IMR-90 (cell line): Measurements from ENCODE around the gene STRIP2. TPM values are rescaled to one million over a fixed set of nuclear protein-coding genes. Genes with fewer than 3 reads are reported as not detected.

Source experiments
- ATAC-seq: fragments of 200-7000 bp; cut with Tn5 transposase; 2 replicates; pipeline ENCODE4 v1.9.1; 2020; ENCODE audit warnings: low read depth, mild to moderate bottlenecking, moderate library complexity
- BruUV-seq: library from RNA; stranded (reverse); fragments of 400-500 nt; replicated peaks from 2 replicates; lab custom pipeline; 2021; lab: Mats Ljungman, UMichigan
- CTCF ChIA-PET: fragments of 300-600 bp; formaldehyde crosslinking; extraction: SDS; loops from one replicate; lab custom pipeline; 2021; ENCODE audit warnings: antibody characterized with exemption; lab: Yijun Ruan, JAX
- POLR2A ChIA-PET: fragments of 300-600 bp; sonication (Branson Sonifier 250); formaldehyde crosslinking; loops from one replicate; lab custom pipeline; 2022; ENCODE audit warnings: antibody characterized with exemption; ENCODE audit not compliant: unreplicated experiment; lab: Charles Lee
- DNase-seq: peaks from one replicate; pipeline ENCODE4 v3.0.0; 2013
- H2AFZ ChIP-seq: replicated peaks from 2 replicates; pipeline ENCODE3; 2013; ENCODE audit warnings: low read length, mild to moderate bottlenecking; ENCODE audit not compliant: poor library complexity
- H2AK5ac ChIP-seq: 2 replicates; pipeline ENCODE4 v1.6.1; 2013; ENCODE audit warnings: low read depth, low read length, inconsistent platforms
- H2AK9ac ChIP-seq: replicated peaks from 2 replicates; pipeline ENCODE3; 2013; ENCODE audit warnings: mild to moderate bottlenecking, low read depth, low read length, moderate library complexity; ENCODE audit not compliant: poor library complexity
- H2BK120ac ChIP-seq: 2 replicates; pipeline ENCODE4 v1.6.1; 2013; ENCODE audit warnings: low read depth, low read length, inconsistent platforms
- H2BK15ac ChIP-seq: 3 replicates; pipeline ENCODE4 v1.6.1; 2013; ENCODE audit warnings: low read depth, low read length, inconsistent platforms
- H2BK20ac ChIP-seq: 2 replicates; pipeline ENCODE4 v1.6.1; 2013; ENCODE audit warnings: low read depth, mild to moderate bottlenecking, inconsistent platforms, low read length, moderate library complexity
- H2BK5ac ChIP-seq: 2 replicates; pipeline ENCODE4 v1.6.1; 2013; ENCODE audit warnings: mild to moderate bottlenecking, low read depth, low read length, inconsistent platforms; ENCODE audit not compliant: poor library complexity, severe bottlenecking
- H3K14ac ChIP-seq: replicated peaks from 2 replicates; pipeline ENCODE4 v1.6.1; 2013; ENCODE audit warnings: low read depth, low read length, inconsistent platforms
- H3K18ac ChIP-seq: 2 replicates; pipeline ENCODE4 v1.6.1; 2013; ENCODE audit warnings: low read depth, low read length, control low read depth
- H3K23ac ChIP-seq: 2 replicates; pipeline ENCODE4 v1.6.1; 2013; ENCODE audit warnings: low read depth, low read length, inconsistent platforms
- H3K27ac ChIP-seq: 2 replicates; pipeline ENCODE4 v1.5.1; 2013; ENCODE audit warnings: mild to moderate bottlenecking, control low read depth, low read length; ENCODE audit not compliant: insufficient read depth
- H3K27me3 ChIP-seq: 2 replicates; pipeline ENCODE4 v1.6.1; 2013; ENCODE audit warnings: low read length; ENCODE audit not compliant: control insufficient read depth, insufficient read depth
- H3K36me3 ChIP-seq: 2 replicates; pipeline ENCODE4 v1.6.1; 2013; ENCODE audit warnings: low read length, mixed read lengths; ENCODE audit not compliant: control insufficient read depth, insufficient read depth
- H3K4ac ChIP-seq: 2 replicates; pipeline ENCODE4 v1.6.1; 2013; ENCODE audit warnings: low read depth, low read length, inconsistent platforms
- H3K4me1 ChIP-seq: 2 replicates; pipeline ENCODE4 v1.6.1; 2013; ENCODE audit warnings: low read length, mixed read lengths; ENCODE audit not compliant: control insufficient read depth, insufficient read depth
- H3K4me2 ChIP-seq: 2 replicates; pipeline ENCODE4 v1.6.1; 2013; ENCODE audit warnings: low read depth, mild to moderate bottlenecking, control low read depth, low read length, moderate library complexity
- H3K4me3 ChIP-seq: 2 replicates; pipeline ENCODE4 v1.5.1; 2013; ENCODE audit warnings: low read depth, mild to moderate bottlenecking, control low read depth, low read length, moderate library complexity; ENCODE audit not compliant: insufficient read depth
- H3K56ac ChIP-seq: 2 replicates; pipeline ENCODE4 v1.6.1; 2013; ENCODE audit warnings: low read length, inconsistent platforms; ENCODE audit not compliant: insufficient read depth; ENCODE audit errors: extremely low read depth
- H3K79me1 ChIP-seq, 2 experiments: 2 replicates each; pipeline ENCODE4 v1.6.1; 2013; ENCODE audit warnings: low read length in 2 of 2, inconsistent platforms in 1 of 2, low read depth in 1 of 2
- H3K9ac ChIP-seq: 2 replicates; pipeline ENCODE4 v1.6.1; 2013; ENCODE audit warnings: low read depth, low read length, control low read depth
- H3K9me1 ChIP-seq: 2 replicates; pipeline ENCODE4 v1.6.1; 2013; ENCODE audit warnings: low read length, inconsistent platforms; ENCODE audit not compliant: insufficient read depth
- H3K9me3 ChIP-seq: 2 replicates; pipeline ENCODE4 v1.6.1; 2013; ENCODE audit warnings: low read length; ENCODE audit not compliant: control insufficient read depth, insufficient read depth
- H4K20me1 ChIP-seq: 2 replicates; pipeline ENCODE4 v1.6.1; 2013; ENCODE audit warnings: low read length, inconsistent platforms; ENCODE audit not compliant: insufficient read depth
- H4K5ac ChIP-seq: 2 replicates; pipeline ENCODE4 v1.6.1; 2013; ENCODE audit warnings: mild to moderate bottlenecking, low read depth, low read length, control low read depth
- H4K8ac ChIP-seq, 2 experiments: 2 replicates each; pipeline ENCODE4 v1.6.1; 2013; ENCODE audit warnings: low read depth in 2 of 2, low read length in 2 of 2, control low read depth in 1 of 2, inconsistent platforms in 1 of 2
- H4K91ac ChIP-seq: 2 replicates; pipeline ENCODE4 v1.6.1; 2013; ENCODE audit warnings: low read depth, low read length, inconsistent platforms; ENCODE audit not compliant: insufficient read depth
- BHLHE40 ChIP-seq: fragments of 150-350 bp; IDR thresholded peaks from 2 replicates; pipeline ENCODE4 v1.6.1; 2016; ENCODE audit warnings: mild to moderate bottlenecking, low read depth, low read length
- CEBPB ChIP-seq: IDR thresholded peaks from 2 replicates; pipeline ENCODE4 v1.6.1; 2012; ENCODE audit warnings: low read depth, low read length, improper control_type of control experiment
- CHD1 ChIP-seq: IDR thresholded peaks from 2 replicates; pipeline ENCODE4 v1.6.1; 2012; ENCODE audit warnings: low read depth, low read length, improper control_type of control experiment
- ELK1 ChIP-seq: fragments of 150-350 bp; IDR thresholded peaks from 2 replicates; pipeline ENCODE4 v1.6.1; 2016; ENCODE audit warnings: low read depth, mild to moderate bottlenecking, low read length, moderate library complexity, borderline replicate concordance
- FOS ChIP-seq: fragments of 150-350 bp; IDR thresholded peaks from 2 replicates; pipeline ENCODE4 v1.6.1; 2016; ENCODE audit warnings: low read depth, low read length
- MAZ ChIP-seq: IDR thresholded peaks from 2 replicates; pipeline ENCODE4 v1.6.1; 2012; ENCODE audit warnings: low read depth, mild to moderate bottlenecking, low read length, improper control_type of control experiment, moderate library complexity, borderline replicate concordance
- MXI1 ChIP-seq: IDR thresholded peaks from 2 replicates; pipeline ENCODE4 v1.6.1; 2012; ENCODE audit warnings: low read depth, mild to moderate bottlenecking, low read length, moderate library complexity, borderline replicate concordance
- NFE2L2 ChIP-seq: fragments of 150-350 bp; IDR thresholded peaks from 2 replicates; pipeline ENCODE4 v1.6.1; 2016; ENCODE audit warnings: low read depth, mild to moderate bottlenecking, low read length
- POLR2A ChIP-seq: IDR thresholded peaks from 2 replicates; pipeline ENCODE4 v1.6.1; 2012; ENCODE audit warnings: mild to moderate bottlenecking, low read depth, low read length
- SMC3 ChIP-seq: fragments of 150-350 bp; IDR thresholded peaks from 2 replicates; pipeline ENCODE4 v1.6.1; 2016; ENCODE audit warnings: low read depth, mild to moderate bottlenecking, antibody characterized with exemption, low read length, moderate library complexity
- USF2 ChIP-seq: fragments of 150-350 bp; IDR thresholded peaks from 2 replicates; pipeline ENCODE4 v1.6.1; 2017; ENCODE audit warnings: mild to moderate bottlenecking, antibody characterized with exemption, low read length, low read depth
- WGBS, 2 experiments: methylation state at CpG; one replicate each; pipeline versions ENCODE4 v1.1.5 to v1.1.7; 2013; ENCODE audit warnings: missing lambda C conversion rate in 2 of 2; ENCODE audit not compliant: insufficient read length in 1 of 2; ENCODE audit errors: extremely low coverage in 2 of 2; 5-methylcytosine and 5-hydroxymethylcytosine counted together
- dilution Hi-C: fragments of 300-500 bp; cut with HindIII; formaldehyde crosslinking; loops from one replicate; pipeline ENCODE4 v1.14.3; 2018; ENCODE audit warnings: low sequenced_read_pairs; ENCODE audit not compliant: unreplicated experiment
- in situ Hi-C: fragments of 300-500 bp; cut with MboI; formaldehyde crosslinking; loops from 3 replicates; pipeline ENCODE4 v1.14.3; 2019; ENCODE audit warnings: low sequenced_read_pairs, inconsistent platforms, mixed read lengths
- intact Hi-C: fragments of 100-400 bp; cut with micrococcal nuclease; formaldehyde crosslinking; loops from 2 replicates; pipeline ENCODE4 v1.10.0; 2022
- polyA plus RNA-seq, 3 experiments: library from polyadenylated mRNA; depleted of rRNA; stranded (reverse); fragments of >200 nt; gene quantifications; 2 replicates each; pipeline ENCODE4 v1.2.3, GENCODE V29; 2012; ENCODE audit warnings: low replicate concordance in 1 of 3
- total RNA-seq: library from RNA; depleted of rRNA; stranded (reverse); fragments of >200 nt; gene quantifications from 2 replicates; pipeline ENCODE4 v1.2.3, GENCODE V29; 2012

Gene STRIP2
- total and polyA plus RNA-seq, 2 of the 4 experiments (the other 2 are of a cell fraction): 1.8 to 3.0 TPM

- no peak overlapping the region for H4K5ac ChIP-seq
Measured at GRCh38 chr7:129438839-129439651, 4.8 kb downstream of the STRIP2 start.

More at GRCh38 chr7:129438839-129439651, 4.8 kb downstream of the STRIP2 start:
- no peak overlapping the region for H2BK15ac ChIP-seq
- H3K9me1 ChIP-seq: no peaks in the 10 kb centered on the region
- no peaks in the 10 kb centered on the region for H4K20me1 ChIP-seq
- no peak overlapping the region for H4K91ac ChIP-seq
- H2BK20ac ChIP-seq: no peak overlapping the region
- no peak overlapping the region for H2AFZ ChIP-seq
- no peak overlapping the region for H2AK5ac ChIP-seq
- H3K4me2 ChIP-seq: peak overlapping the region; percentile 62; the same call in 1 of the 2 replicates
- H2AK9ac ChIP-seq: no peak overlapping the region
- H3K36me3 ChIP-seq: no peaks in the 10 kb centered on the region
- H3K18ac ChIP-seq: peak overlapping the region; percentile 49; the same call in 1 of the 2 replicates
- H3K23ac ChIP-seq: no peak overlapping the region
- TF ChIP-seq BHLHE40 (no peak), MAZ (no peak), NFE2L2 (no peak), MXI1 (no peak), POLR2A (no peak), USF2 (peak; percentile 43), FOS (no peak), CHD1 (no peak), CEBPB (peak; percentile 44), SMC3 (no peak), ELK1 (no peak)
- ChIA-PET CTCF (interaction anchor here (1.5 kb wide), 1 partner anchor 21 kb away, joined by 3 read pairs; no protein-coding TSS in a partner anchor), POLR2A (no interaction called here)
- no peak overlapping the region; a peak in 1 of 4 replicates for H4K8ac ChIP-seq
- H3K4ac ChIP-seq: no peak overlapping the region
- peaks cover 2% of the 10 kb centered on the region; the same call in 1 of the 2 replicates for H3K4me1 ChIP-seq
- no peak overlapping the region for H2BK120ac ChIP-seq
- no peaks in the 10 kb centered on the region for H3K9me3 ChIP-seq
- no peak overlapping the region for H3K27ac ChIP-seq
- no peak overlapping the region for H2BK5ac ChIP-seq
- no peak overlapping the region for H3K9ac ChIP-seq
- no peaks in the 10 kb centered on the region for H3K27me3 ChIP-seq
- in situ Hi-C loops (no loop called here), dilution Hi-C loops (no loop called here), intact Hi-C loops (no loop called here)
- H3K79me1 ChIP-seq: peaks cover 0 to 9% of the 10 kb centered on the region in 2 experiments; a peak in 1 of 4 replicates
- no peak overlapping the region for H3K14ac ChIP-seq
- H3K56ac ChIP-seq: no peak overlapping the region
- no CpG with 5 or more reads among the region's 5 CpGs for WGBS, 2 experiments
- no peak; the same call in 1 of the 2 replicates for ATAC-seq
- DNase-seq: peak; percentile 70
- BruUV-seq: no TSS peak
- H3K4me3 ChIP-seq: no peak overlapping the region
